Lower leg skin (tissue), 3 donors: ENCODE results near the gene MCF2L2.

Experiments
- POLR2A ChIP-seq, 2 donors: fragments of 450-650 bp; IDR thresholded peaks; one replicate each; pipeline ENCODE4 v1.6.1; 2016 to 2017; ENCODE audit warnings: antibody characterized with exemption in 2 of 2, mild to moderate bottlenecking in 1 of 2, moderate library complexity in 1 of 2
- TF ChIP-seq, protein P1 (sequence below), 3 donors: fragments of 450-650 bp; IDR thresholded peaks; one replicate each; pipeline ENCODE4 v1.5.1; 2016; ENCODE audit warnings: antibody characterized with exemption in 3 of 3, mild to moderate bottlenecking in 3 of 3, moderate library complexity in 2 of 3

DNA sequence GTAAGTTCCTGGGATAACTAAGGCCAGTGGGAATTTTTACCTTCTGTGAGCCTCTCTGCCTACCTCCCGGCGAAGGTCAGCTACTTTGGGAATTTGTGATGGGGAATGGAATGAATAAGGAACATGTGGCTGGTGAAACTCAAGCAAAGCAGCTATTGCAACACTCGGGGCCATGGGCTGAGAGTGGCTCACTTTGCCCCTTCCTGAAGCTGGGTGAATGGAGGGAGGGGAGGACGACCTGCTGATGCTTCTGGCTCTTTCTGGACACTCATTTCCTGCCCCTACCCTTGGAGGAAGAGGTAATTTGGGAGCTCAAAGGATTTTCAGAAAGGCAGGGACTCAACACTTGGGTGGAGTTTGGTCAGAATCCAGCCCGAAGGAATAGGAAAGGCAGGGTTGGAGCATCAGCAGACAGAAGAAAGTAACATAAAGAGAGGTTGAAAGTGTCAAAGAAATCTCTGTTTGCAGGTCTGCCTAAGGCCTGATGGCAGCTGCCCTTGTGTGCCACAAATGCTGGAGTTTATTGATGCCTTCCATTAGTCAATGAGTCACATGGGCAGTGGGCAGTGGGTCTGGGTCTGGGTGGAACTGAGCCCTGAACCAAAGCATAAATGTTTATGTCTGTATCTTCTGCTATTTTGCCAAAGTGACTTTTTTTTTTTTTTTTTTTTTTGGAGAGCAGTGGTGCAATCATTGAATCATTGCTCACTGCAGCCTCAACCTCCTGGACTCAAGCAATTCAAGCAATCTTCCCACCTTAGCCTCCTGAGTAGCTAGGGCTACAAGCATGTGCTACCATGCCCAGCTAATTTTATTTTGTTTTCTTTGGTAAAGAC is 278.3 kb downstream of the MCF2L2 start:
- TF ChIP-seq, protein P1, sequence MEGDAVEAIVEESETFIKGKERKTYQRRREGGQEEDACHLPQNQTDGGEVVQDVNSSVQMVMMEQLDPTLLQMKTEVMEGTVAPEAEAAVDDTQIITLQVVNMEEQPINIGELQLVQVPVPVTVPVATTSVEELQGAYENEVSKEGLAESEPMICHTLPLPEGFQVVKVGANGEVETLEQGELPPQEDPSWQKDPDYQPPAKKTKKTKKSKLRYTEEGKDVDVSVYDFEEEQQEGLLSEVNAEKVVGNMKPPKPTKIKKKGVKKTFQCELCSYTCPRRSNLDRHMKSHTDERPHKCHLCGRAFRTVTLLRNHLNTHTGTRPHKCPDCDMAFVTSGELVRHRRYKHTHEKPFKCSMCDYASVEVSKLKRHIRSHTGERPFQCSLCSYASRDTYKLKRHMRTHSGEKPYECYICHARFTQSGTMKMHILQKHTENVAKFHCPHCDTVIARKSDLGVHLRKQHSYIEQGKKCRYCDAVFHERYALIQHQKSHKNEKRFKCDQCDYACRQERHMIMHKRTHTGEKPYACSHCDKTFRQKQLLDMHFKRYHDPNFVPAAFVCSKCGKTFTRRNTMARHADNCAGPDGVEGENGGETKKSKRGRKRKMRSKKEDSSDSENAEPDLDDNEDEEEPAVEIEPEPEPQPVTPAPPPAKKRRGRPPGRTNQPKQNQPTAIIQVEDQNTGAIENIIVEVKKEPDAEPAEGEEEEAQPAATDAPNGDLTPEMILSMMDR (IDR thresholded peaks at IDR 0.05), result no peak
- TF ChIP-seq POLR2A (IDR thresholded peaks at IDR 0.05), result no peak
